Astrocyte (in vitro differentiated cells and primary cell): ENCODE results near the gene PCDHB8. TPM values are rescaled to one million over a fixed set of nuclear protein-coding genes. Genes with fewer than 3 reads are reported as not detected.
"Not testable (repeated sequence)": the region's sequence is repeated elsewhere in the genome, so short reads cannot be mapped to it uniquely, and the experiment has no call there.

Experiments used
- DNase-seq: peaks from one replicate; pipeline ENCODE4 v3.0.0-alpha.2; 2010; ENCODE audit warnings: low read depth
- FAIRE-seq: peaks from 2 replicates; lab custom pipeline; 2011; peaks lifted over from hg19 to GRCh38; lab: Jason Lieb, UNC
- H2AFZ ChIP-seq: 2 replicates; pipeline ENCODE4 v1.6.0; 2012; ENCODE audit warnings: low read depth, low read length, inconsistent platforms
- H3K27ac ChIP-seq: 2 replicates; pipeline ENCODE4 v1.5.1; 2011; ENCODE audit warnings: low read depth, low read length, inconsistent platforms
- H3K27me3 ChIP-seq: 2 replicates; pipeline ENCODE4 v1.6.0; 2011; ENCODE audit warnings: low read length, inconsistent platforms; ENCODE audit not compliant: insufficient read depth
- H3K36me3 ChIP-seq: 2 replicates; pipeline ENCODE4 v1.5.1; 2011; ENCODE audit warnings: low read length, inconsistent platforms; ENCODE audit not compliant: insufficient read depth
- H3K4me1 ChIP-seq: 2 replicates; pipeline ENCODE4 v1.5.1; 2011; ENCODE audit warnings: low read length, inconsistent platforms; ENCODE audit not compliant: insufficient read depth
- H3K4me2 ChIP-seq: 2 replicates; pipeline ENCODE4 v1.6.0; 2012; ENCODE audit warnings: low read length, inconsistent platforms
- H3K4me3 ChIP-seq: 2 replicates; pipeline ENCODE4 v1.5.1; 2011; ENCODE audit warnings: low read depth, mild to moderate bottlenecking, low read length, inconsistent platforms; ENCODE audit not compliant: insufficient read depth
- H3K79me2 ChIP-seq: 2 replicates; pipeline ENCODE4 v1.6.0; 2012; ENCODE audit warnings: mild to moderate bottlenecking, low read length, inconsistent platforms; ENCODE audit not compliant: insufficient read depth
- H3K9ac ChIP-seq: 2 replicates; pipeline ENCODE4 v1.6.0; 2012; ENCODE audit warnings: mild to moderate bottlenecking, low read length, inconsistent platforms
- H3K9me3 ChIP-seq: 2 replicates; pipeline ENCODE4 v1.5.1; 2012; ENCODE audit warnings: low read depth, mild to moderate bottlenecking, low read length, inconsistent platforms; ENCODE audit not compliant: insufficient read depth
- H4K20me1 ChIP-seq: 2 replicates; pipeline ENCODE4 v1.6.0; 2012; ENCODE audit warnings: low read length, inconsistent platforms; ENCODE audit not compliant: insufficient read depth
- H3K27ac Mint-ChIP-seq: one replicate; pipeline ENCODE4 v1.8.0; 2021; ENCODE audit warnings: mild to moderate bottlenecking, mixed read lengths; ENCODE audit not compliant: unreplicated experiment
- H3K27me3 Mint-ChIP-seq: one replicate; pipeline ENCODE4 v1.8.0; 2021; ENCODE audit warnings: low read depth, mixed read lengths; ENCODE audit not compliant: unreplicated experiment
- H3K36me3 Mint-ChIP-seq: one replicate; pipeline ENCODE4 v1.8.0; 2021; ENCODE audit warnings: low read depth, mixed read lengths; ENCODE audit not compliant: unreplicated experiment
- H3K4me1 Mint-ChIP-seq: one replicate; pipeline ENCODE4 v1.8.0; 2021; ENCODE audit warnings: low read depth, mixed read lengths; ENCODE audit not compliant: unreplicated experiment
- H3K4me3 Mint-ChIP-seq: one replicate; pipeline ENCODE4 v1.8.0; 2021; ENCODE audit warnings: mild to moderate bottlenecking, moderate library complexity, mixed read lengths; ENCODE audit not compliant: unreplicated experiment
- H3K9me3 Mint-ChIP-seq: one replicate; pipeline ENCODE4 v1.8.0; 2021; ENCODE audit warnings: mild to moderate bottlenecking, mixed read lengths; ENCODE audit not compliant: unreplicated experiment
- EZH2 ChIP-seq: IDR thresholded peaks from 2 replicates; pipeline ENCODE4 v1.6.1; 2012; ENCODE audit warnings: mild to moderate bottlenecking, low read length, inconsistent platforms; ENCODE audit not compliant: insufficient read depth
- total RNA-seq: library from RNA; stranded (reverse); gene quantifications from 2 replicates; pipeline ENCODE4 v1.2.1, GENCODE V29; 2021
- TF ChIP-seq, protein P1 (sequence below): IDR thresholded peaks from 2 replicates; pipeline ENCODE4 v1.5.1; 2011; ENCODE audit warnings: low read depth, mild to moderate bottlenecking, inconsistent platforms, low read length, moderate library complexity; ENCODE audit not compliant: insufficient read depth

Gene PCDHB8
- total RNA-seq, 1 donor from 2014 or later = 4.9 TPM

DNA sequence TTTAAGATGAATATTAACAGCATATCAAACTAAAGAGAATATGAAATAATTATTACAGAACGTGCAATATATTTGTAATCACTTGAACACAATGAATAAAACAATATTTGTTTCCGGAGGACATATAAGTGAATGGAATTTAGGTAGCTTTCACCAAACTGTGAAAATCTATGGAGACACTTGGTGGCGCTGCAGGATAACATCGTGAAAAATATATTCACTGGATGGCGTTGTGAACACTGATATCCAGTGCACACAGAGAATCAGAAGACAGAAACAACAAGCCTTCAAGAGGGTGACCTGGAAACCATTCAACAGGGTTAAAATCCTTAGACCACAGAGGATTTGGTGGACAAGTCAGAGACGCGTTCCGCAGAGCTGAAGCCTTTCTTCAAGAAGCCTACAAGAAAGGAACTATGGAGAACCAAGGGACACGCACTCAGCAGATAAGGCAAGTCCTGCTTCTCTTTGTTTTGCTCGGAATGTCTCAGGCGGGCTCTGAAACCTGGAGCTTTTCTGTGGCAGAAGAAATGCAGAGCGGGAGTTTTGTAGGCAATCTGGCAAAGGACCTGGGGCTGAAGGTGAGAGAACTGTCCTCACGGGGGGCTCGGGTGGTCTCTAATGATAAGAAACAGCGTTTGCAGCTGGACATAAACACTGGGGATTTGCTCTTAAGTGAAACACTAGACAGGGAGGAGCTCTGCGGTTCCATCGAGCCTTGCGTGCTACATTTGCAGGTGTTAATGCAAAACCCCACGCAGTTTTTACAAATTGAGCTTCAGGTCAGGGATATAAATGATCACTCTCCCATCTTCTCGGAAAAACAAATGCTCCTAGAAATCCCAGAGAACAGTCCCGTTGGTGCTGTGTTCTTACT is 22.0 kb downstream of the PCDHB8 start, which contains the start of gene PCDHB11:
Gene PCDHB11, plus strand, starts transcription at position 269 of the 877 bp plus-strand sequence. Its CDS starts 148 bp downstream, at position 417.
- H3K79me2 ChIP-seq = no peaks in the 10 kb centered on the region
- no peaks in the 10 kb centered on the region for H3K4me1 Mint-ChIP-seq
- no peak within 1 kb of the TSS for H3K4me3 ChIP-seq
- H3K36me3 ChIP-seq = no peaks in the 10 kb centered on the region
- FAIRE-seq (no peak), DNase-seq (no peak)
- no peaks in the 10 kb centered on the region for H3K27me3 Mint-ChIP-seq
- H3K4me1 ChIP-seq = no peaks in the 10 kb centered on the region
- H3K4me2 ChIP-seq = no peak within 1 kb of the TSS
- TF ChIP-seq, protein P1, sequence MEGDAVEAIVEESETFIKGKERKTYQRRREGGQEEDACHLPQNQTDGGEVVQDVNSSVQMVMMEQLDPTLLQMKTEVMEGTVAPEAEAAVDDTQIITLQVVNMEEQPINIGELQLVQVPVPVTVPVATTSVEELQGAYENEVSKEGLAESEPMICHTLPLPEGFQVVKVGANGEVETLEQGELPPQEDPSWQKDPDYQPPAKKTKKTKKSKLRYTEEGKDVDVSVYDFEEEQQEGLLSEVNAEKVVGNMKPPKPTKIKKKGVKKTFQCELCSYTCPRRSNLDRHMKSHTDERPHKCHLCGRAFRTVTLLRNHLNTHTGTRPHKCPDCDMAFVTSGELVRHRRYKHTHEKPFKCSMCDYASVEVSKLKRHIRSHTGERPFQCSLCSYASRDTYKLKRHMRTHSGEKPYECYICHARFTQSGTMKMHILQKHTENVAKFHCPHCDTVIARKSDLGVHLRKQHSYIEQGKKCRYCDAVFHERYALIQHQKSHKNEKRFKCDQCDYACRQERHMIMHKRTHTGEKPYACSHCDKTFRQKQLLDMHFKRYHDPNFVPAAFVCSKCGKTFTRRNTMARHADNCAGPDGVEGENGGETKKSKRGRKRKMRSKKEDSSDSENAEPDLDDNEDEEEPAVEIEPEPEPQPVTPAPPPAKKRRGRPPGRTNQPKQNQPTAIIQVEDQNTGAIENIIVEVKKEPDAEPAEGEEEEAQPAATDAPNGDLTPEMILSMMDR = no peak
- no peak for TF ChIP-seq EZH2
- H3K9ac ChIP-seq = no peak within 1 kb of the TSS
- H3K9me3 Mint-ChIP-seq = peaks cover 25% of the 10 kb centered on the region
- peaks cover 6% of the 10 kb centered on the region for H3K9me3 ChIP-seq
- H3K27me3 ChIP-seq = no peaks in the 10 kb centered on the region
- no peaks in the 10 kb centered on the region for H4K20me1 ChIP-seq
- peaks cover 9% of the 10 kb centered on the region for H3K36me3 Mint-ChIP-seq
- H2AFZ ChIP-seq = no peak within 1 kb of the TSS
- H3K27ac ChIP-seq = no peak within 1 kb of the TSS
- H3K4me3 Mint-ChIP-seq = no peak within 1 kb of the TSS
- H3K27ac Mint-ChIP-seq = no peak within 1 kb of the TSS

DNA sequence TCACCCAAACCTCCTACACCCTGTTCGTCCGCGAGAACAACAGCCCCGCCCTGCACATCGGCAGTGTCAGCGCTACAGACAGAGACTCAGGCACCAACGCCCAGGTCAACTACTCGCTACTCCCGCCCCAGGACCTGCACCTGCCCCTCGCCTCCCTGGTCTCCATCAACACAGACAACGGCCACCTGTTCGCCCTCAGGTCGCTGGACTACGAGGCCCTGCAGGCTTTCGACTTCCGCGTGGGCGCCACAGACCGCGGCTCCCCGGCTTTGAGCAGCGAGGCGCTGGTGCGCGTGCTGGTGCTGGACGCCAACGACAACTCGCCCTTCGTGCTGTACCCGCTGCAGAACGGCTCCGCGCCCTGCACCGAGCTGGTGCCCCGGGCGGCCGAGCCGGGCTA is 23.5 kb downstream of the PCDHB8 start:
- H2AFZ ChIP-seq, H3K27me3 ChIP-seq, H3K27ac ChIP-seq, H3K27me3 Mint-ChIP-seq, H3K4me1 Mint-ChIP-seq, FAIRE-seq, H3K79me2 ChIP-seq, H3K4me3 Mint-ChIP-seq, H3K9ac ChIP-seq, H3K4me3 ChIP-seq, H3K4me1 ChIP-seq, H4K20me1 ChIP-seq, H3K36me3 ChIP-seq, H3K9me3 ChIP-seq, H3K27ac Mint-ChIP-seq, H3K36me3 Mint-ChIP-seq, DNase-seq, H3K4me2 ChIP-seq: not testable (repeated sequence)
- peaks cover 24% of the 10 kb centered on the region for H3K9me3 Mint-ChIP-seq

DNA sequence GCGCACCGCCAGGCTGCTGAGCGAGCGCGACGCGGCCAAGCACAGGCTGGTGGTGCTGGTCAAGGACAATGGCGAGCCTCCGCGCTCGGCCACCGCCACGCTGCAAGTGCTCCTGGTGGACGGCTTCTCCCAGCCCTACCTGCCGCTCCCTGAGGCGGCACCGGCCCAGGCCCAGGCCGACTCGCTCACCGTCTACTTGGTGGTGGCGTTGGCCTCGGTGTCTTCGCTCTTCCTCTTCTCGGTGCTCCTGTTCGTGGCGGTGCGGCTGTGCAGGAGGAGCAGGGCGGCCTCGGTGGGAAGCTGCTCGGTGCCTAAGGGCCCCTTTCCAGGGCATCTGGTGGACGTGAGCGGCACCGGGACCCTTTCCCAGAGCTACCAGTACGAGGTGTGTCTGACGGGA is 24.1 kb downstream of the PCDHB8 start:
- not testable (repeated sequence) for H3K9me3 ChIP-seq, H3K79me2 ChIP-seq, H3K27ac Mint-ChIP-seq, H3K27me3 Mint-ChIP-seq, H3K4me1 Mint-ChIP-seq, H4K20me1 ChIP-seq, H3K4me2 ChIP-seq, FAIRE-seq, H3K4me3 ChIP-seq, H3K4me1 ChIP-seq, H3K9ac ChIP-seq, DNase-seq, H3K27me3 ChIP-seq, H3K27ac ChIP-seq, H3K36me3 ChIP-seq, H3K36me3 Mint-ChIP-seq, H3K4me3 Mint-ChIP-seq, H2AFZ ChIP-seq
- peaks cover 20% of the 10 kb centered on the region for H3K9me3 Mint-ChIP-seq
